ENCODE results near the gene SNAPC2. TPM values are rescaled to one million over a fixed set of nuclear protein-coding genes. Genes with fewer than 3 reads are reported as not detected.
"Not testable (repeated sequence)": the region's sequence is repeated elsewhere in the genome, so short reads cannot be mapped to it uniquely, and the experiment has no call there.

Gene SNAPC2
- total RNA-seq, 1 donor from 2014 or later, result 30.5 TPM

DNA sequence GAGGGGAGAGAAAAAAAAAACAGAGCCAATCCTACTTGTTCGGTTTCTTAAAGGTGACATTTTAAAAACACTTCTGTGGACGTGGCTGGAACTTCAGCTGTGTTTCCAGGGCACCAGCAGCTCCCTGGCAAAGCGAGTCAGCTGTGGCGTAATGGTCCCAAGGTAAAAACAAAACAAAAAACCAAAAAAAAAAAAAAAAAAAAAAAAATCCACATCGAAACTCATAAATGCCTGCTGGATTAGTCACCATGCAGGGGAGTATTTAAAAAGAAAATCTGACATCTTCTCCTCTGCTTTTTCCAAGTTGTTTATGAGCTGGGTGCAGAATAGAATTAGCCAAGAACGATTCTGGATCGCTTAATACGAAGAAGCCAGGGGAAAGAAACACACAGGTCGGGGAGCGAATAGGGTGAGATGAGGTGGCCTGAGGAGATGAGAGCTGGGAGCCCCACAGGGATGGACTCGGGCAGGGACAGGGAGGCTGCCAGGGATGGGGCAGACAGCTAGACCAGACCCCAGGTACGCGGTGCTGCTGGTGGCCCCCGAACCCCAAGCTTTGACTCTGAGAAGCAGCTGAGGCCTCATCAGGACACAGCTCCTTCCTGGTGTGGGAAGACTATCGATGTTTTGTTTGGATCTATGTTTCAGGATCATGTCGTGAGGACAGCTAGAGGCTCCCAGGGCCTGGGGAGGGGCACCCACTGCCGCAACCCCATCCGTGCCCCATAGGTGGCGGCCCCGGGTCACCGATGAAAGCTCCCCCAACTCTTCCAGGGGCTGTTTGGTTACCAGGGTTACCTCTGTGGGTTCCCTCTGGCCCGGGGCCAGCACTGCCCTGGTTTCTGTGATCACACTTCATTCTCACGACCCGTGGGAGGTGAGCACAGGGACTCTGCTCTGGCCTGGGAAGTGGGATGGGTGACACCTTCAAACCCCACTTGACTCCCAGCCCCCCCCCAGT lies 8.9 kb downstream of the SNAPC2 start:
- H3K27me3 ChIP-seq, result no peaks in the 10 kb centered on the region
- intact Hi-C loops (cut with DNase I), result loop anchor here (1.0 to 10.0 kb wide), 5 partner anchors 14 to 1856 kb away; partner anchors contain the start of genes ALKBH7, TIMM44 and ZNF414
- H3K27ac ChIP-seq, result peak overlapping the region; percentile 93 to 96
- peaks cover 26 to 36% of the 10 kb centered on the region in 2 donors for H3K36me3 ChIP-seq
- DNase-seq (ENCODE audit: low spot score in 2 of 2), result peak in 1 of 2 donors; percentile 90
- H3K9me3 ChIP-seq, result no peaks in the 10 kb centered on the region
- H3K4me1 ChIP-seq, result peaks cover 18 to 58% of the 10 kb centered on the region in 2 donors
- peak overlapping the region; percentile 10 to 51 for H3K4me3 ChIP-seq
- TF ChIP-seq, protein P1, sequence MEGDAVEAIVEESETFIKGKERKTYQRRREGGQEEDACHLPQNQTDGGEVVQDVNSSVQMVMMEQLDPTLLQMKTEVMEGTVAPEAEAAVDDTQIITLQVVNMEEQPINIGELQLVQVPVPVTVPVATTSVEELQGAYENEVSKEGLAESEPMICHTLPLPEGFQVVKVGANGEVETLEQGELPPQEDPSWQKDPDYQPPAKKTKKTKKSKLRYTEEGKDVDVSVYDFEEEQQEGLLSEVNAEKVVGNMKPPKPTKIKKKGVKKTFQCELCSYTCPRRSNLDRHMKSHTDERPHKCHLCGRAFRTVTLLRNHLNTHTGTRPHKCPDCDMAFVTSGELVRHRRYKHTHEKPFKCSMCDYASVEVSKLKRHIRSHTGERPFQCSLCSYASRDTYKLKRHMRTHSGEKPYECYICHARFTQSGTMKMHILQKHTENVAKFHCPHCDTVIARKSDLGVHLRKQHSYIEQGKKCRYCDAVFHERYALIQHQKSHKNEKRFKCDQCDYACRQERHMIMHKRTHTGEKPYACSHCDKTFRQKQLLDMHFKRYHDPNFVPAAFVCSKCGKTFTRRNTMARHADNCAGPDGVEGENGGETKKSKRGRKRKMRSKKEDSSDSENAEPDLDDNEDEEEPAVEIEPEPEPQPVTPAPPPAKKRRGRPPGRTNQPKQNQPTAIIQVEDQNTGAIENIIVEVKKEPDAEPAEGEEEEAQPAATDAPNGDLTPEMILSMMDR (IDR thresholded peaks at IDR 0.05), result peak; percentile 2 to 37 (median 35)

DNA sequence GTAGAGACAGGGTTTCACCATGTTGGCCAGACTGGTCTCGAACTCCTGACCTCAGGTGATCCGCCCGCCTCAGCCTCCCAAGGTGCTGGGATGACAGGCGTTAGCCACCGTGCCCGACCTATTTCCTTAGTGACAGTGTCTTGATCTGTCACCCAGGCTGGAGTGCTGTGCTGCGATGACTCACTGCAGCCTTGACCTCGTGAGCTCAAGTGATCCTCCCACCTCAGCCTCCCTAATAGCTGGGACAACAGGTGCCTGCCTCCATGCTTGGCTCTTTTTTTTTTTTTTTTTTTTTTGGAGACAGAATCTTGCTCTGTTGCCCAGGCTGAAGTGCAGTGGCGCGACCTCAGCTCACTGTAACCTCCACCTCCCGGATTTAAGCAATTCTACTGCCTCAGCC lies 9.9 kb downstream of the SNAPC2 start:
- Histone ChIP-seq H3K4me1 (peaks cover 15 to 57% of the 10 kb centered on the region in 2 donors), H3K36me3 (peaks cover 36 to 46% of the 10 kb centered on the region in 2 donors), H3K27ac (peak overlapping the region; percentile 93 to 96)
- intact Hi-C loops (cut with DNase I); H3K4me3 ChIP-seq; H3K9me3 ChIP-seq; H3K27me3 ChIP-seq; DNase-seq (ENCODE audit: low spot score in 2 of 2): not testable (repeated sequence)

DNA sequence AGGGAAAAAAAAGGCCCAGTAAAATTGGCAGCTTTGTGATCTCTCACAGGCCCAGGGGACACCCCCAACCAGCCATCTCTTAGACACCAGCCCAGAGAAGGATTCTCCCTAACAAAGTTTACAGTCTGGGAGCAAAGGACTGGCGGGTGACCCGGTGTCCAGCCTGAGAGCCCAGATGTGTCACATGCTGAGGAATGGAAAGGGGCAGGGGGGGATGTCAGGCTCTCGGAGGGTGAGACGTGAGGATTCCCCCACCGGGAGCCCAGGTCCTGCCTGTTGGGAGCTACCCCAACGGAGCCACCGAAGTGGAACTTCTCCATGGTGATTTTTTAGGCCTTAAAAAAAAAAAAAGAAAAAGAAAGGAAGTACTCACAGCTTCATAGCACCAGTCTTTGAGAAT lies 10.6 kb downstream of the SNAPC2 start:
- H3K9me3 ChIP-seq, result no peaks in the 10 kb centered on the region
- peaks cover 9 to 51% of the 10 kb centered on the region in 2 donors for H3K4me1 ChIP-seq
- intact Hi-C loops (cut with DNase I), result no loop called here
- TF ChIP-seq, protein P1 (IDR thresholded peaks at IDR 0.05), result no peak
- peaks cover 43 to 53% of the 10 kb centered on the region in 2 donors for H3K36me3 ChIP-seq
- no peak overlapping the region for H3K4me3 ChIP-seq
- no peak for DNase-seq (ENCODE audit: low spot score in 2 of 2)
- H3K27me3 ChIP-seq, result no peaks in the 10 kb centered on the region
- peak overlapping the region; percentile 93 to 96 for H3K27ac ChIP-seq

DNA sequence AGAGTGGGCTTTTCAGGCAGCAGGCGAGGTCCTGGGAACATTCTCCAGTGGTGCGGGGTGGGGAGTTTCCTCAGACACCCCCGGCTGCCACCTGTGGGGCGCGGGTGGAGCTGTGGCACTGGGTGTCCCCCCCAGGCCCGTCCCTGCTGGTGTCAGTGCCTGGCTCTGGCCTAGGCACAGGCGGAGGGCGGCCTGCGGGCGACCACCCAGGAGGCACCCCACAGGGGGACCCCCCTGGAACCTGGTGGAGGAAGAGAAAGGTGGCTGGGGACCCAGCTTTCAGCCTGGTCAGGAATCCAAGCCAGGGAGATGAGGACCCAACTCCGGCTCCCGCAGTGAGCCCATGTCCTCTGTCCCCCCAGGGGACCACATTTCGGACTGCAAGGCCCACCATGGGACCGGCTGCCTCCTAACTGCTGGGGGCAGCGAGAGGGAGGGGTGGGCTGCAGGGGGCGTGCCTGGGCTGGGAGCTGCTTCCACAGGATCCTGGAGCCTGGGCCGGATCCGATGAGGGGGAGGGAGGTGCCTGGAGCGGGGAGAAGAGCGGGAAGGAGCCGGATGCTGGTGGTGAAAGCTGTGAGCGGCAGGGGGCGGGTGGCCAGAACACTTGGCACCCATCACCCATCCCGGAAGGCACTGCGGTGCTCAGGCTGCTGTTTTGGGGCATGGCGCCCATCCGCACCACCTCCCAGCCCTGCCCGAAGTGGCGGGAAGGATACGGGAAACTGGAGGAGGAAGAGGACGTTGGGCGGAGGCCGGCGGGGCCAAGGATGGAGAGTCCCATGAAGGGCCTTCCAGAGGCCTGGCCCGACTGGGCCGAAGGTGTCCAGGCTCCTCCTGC lies 11.3 kb downstream of the SNAPC2 start:
- peaks cover 50 to 60% of the 10 kb centered on the region in 2 donors for H3K36me3 ChIP-seq
- DNase-seq (ENCODE audit: low spot score in 2 of 2), result no peak
- H3K9me3 ChIP-seq, result no peaks in the 10 kb centered on the region
- TF ChIP-seq, protein P1 (IDR thresholded peaks at IDR 0.05), result no peak
- peak overlapping the region; percentile 93 to 96 for H3K27ac ChIP-seq
- H3K4me1 ChIP-seq, result peaks cover 9 to 48% of the 10 kb centered on the region in 2 donors
- intact Hi-C loops (cut with DNase I), result no loop called here
- no peak overlapping the region for H3K4me3 ChIP-seq
- no peaks in the 10 kb centered on the region for H3K27me3 ChIP-seq

DNA sequence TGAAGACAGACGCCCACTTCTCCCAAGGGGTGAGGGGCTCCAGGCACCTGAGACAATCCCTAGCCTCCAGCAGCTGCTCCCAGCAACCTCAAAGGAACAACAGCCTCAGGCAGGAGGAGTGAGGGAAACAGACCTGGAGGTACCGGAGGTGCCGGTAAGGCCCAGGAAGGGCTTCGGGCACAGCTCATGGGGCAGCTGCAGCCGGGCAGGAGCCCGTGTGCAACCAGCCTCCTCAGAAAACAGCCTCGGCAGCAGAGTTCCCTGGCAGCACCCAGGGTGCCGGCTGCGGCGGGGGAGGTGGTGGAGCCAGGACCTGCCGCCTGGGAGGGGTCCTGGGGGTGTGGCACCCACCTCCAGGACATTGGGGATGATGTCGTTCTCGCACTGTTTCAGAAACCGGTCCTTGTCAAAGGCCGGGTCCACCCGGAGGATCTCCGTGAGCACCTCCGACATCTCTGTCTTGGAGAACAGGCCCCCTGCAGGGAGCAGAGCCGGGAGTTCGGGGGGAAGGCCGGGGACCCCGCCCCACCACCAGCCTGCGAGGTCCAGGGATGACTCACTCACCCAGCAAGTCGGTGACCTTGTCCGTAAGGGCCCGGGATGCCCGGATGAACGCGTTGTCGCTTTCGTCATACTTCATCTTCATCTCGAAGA lies 12.3 kb downstream of the SNAPC2 start:
- H3K4me3 ChIP-seq, result no peak overlapping the region
- no peak overlapping the region for H3K27ac ChIP-seq
- H3K9me3 ChIP-seq, result no peaks in the 10 kb centered on the region
- intact Hi-C loops (cut with DNase I), result no loop called here
- DNase-seq (ENCODE audit: low spot score in 2 of 2), result no peak
- peaks cover 9 to 39% of the 10 kb centered on the region in 2 donors for H3K4me1 ChIP-seq
- TF ChIP-seq, protein P1 (IDR thresholded peaks at IDR 0.05), result no peak
- H3K36me3 ChIP-seq, result peaks cover 60 to 64% of the 10 kb centered on the region in 2 donors
- no peaks in the 10 kb centered on the region for H3K27me3 ChIP-seq
